Neural cell (in vitro differentiated cells): ENCODE results near the gene NOLC1. TPM values are rescaled to one million over a fixed set of nuclear protein-coding genes. Genes with fewer than 3 reads are reported as not detected.

Source experiments
- H2AFZ ChIP-seq: fragments of 200-600, 300-800 bp; sonication (generic), shearing (Covaris generic); 2 replicates; pipeline ENCODE4 v1.6.0; 2014; ENCODE audit warnings: low read depth, mild to moderate bottlenecking, antibody characterized with exemption, low read length, moderate library complexity
- H3F3A ChIP-seq: fragments of 200-600 bp; shearing (Covaris generic); 2 replicates; pipeline ENCODE4 v1.6.1; 2016; ENCODE audit warnings: mild to moderate bottlenecking, moderate library complexity, mixed read lengths, antibody characterized with exemption, low read length; ENCODE audit not compliant: insufficient read depth, poor library complexity, severe bottlenecking
- H3K27ac ChIP-seq: fragments of 200-600, 300-800 bp; sonication (generic), shearing (Covaris generic); 2 replicates; pipeline ENCODE4 v1.5.1; 2014; ENCODE audit warnings: mild to moderate bottlenecking, low read length, moderate library complexity
- H3K27me3 ChIP-seq: fragments of 300-800, 200-600 bp; sonication (generic), shearing (Covaris generic); 2 replicates; pipeline ENCODE4 v1.6.0; 2014; ENCODE audit warnings: mild to moderate bottlenecking, low read depth, low read length, moderate library complexity; ENCODE audit not compliant: insufficient read depth
- H3K36me3 ChIP-seq: fragments of 300-800, 200-600 bp; sonication (generic), shearing (Covaris generic); 2 replicates; pipeline ENCODE4 v1.5.1; 2014; ENCODE audit warnings: mild to moderate bottlenecking, antibody characterized with exemption, low read length, moderate library complexity; ENCODE audit not compliant: insufficient read depth
- H3K4me2 ChIP-seq: fragments of 300-800, 200-600 bp; sonication (generic), shearing (Covaris generic); 2 replicates; pipeline ENCODE4 v1.6.0; 2014; ENCODE audit warnings: mild to moderate bottlenecking, low read length
- H3K4me3 ChIP-seq: fragments of 300-800, 200-600 bp; sonication (generic), shearing (Covaris generic); 2 replicates; pipeline ENCODE4 v1.5.1; 2014; ENCODE audit warnings: mild to moderate bottlenecking, low read length, moderate library complexity
- H3K79me2 ChIP-seq: fragments of 200-600 bp; shearing (Covaris generic); replicated peaks from 2 replicates; pipeline ENCODE4 v1.6.0; 2014; ENCODE audit warnings: mild to moderate bottlenecking, low read length, moderate library complexity; ENCODE audit not compliant: insufficient read depth
- H3K9ac ChIP-seq: fragments of 300-800, 200-600 bp; sonication (generic), shearing (Covaris generic); 2 replicates; pipeline ENCODE4 v1.6.1; 2016; ENCODE audit warnings: mild to moderate bottlenecking, low read length, mixed read lengths
- H3K9me2 ChIP-seq: fragments of 200-600 bp; shearing (Covaris generic); 2 replicates; pipeline ENCODE4 v1.6.1; 2016; ENCODE audit warnings: mild to moderate bottlenecking, low read length, mixed read lengths; ENCODE audit not compliant: insufficient read depth
- H3K9me3 ChIP-seq: fragments of 200-600, 300-800 bp; sonication (generic), shearing (Covaris generic); 2 replicates; pipeline ENCODE4 v1.6.1; 2016; ENCODE audit warnings: mild to moderate bottlenecking, mixed run types, low read length, moderate library complexity, mixed read lengths
- H4K20me1 ChIP-seq: fragments of 200-600 bp; shearing (Covaris generic); 2 replicates; pipeline ENCODE4 v1.6.1; 2016; ENCODE audit warnings: mild to moderate bottlenecking, mixed run types; ENCODE audit not compliant: insufficient read depth
- CTCF ChIP-seq: fragments of 450-650 bp; IDR thresholded peaks from 2 replicates; pipeline ENCODE4 v1.5.1; 2014; ENCODE audit warnings: antibody characterized with exemption, mild to moderate bottlenecking, moderate library complexity; ENCODE audit not compliant: poor library complexity, severe bottlenecking
- EP300 ChIP-seq: fragments of 450-650 bp; conservative IDR thresholded peaks from 2 replicates; pipeline ENCODE4 v1.6.1; 2014; ENCODE audit warnings: antibody characterized with exemption, mild to moderate bottlenecking, moderate library complexity; ENCODE audit not compliant: poor library complexity, severe bottlenecking
- EZH2 ChIP-seq: fragments of 200-600, 300-800 bp; shearing (Covaris generic), sonication (generic); IDR thresholded peaks from 2 replicates; pipeline ENCODE4 v1.6.1; 2014; ENCODE audit warnings: antibody characterized with exemption, low read length, borderline replicate concordance, mild to moderate bottlenecking; ENCODE audit not compliant: insufficient read depth, poor library complexity, severe bottlenecking
- MXI1 ChIP-seq: fragments of 450-650 bp; conservative IDR thresholded peaks from 2 replicates; pipeline ENCODE4 v1.6.1; 2014; ENCODE audit warnings: antibody characterized with exemption, mild to moderate bottlenecking; ENCODE audit not compliant: poor library complexity, severe bottlenecking
- POLR2AphosphoS5 ChIP-seq: IDR thresholded peaks from 2 replicates; pipeline ENCODE4 v1.6.1; 2012
- RAD21 ChIP-seq: fragments of 450-650 bp; conservative IDR thresholded peaks from 2 replicates; pipeline ENCODE4 v1.6.1; 2014; ENCODE audit warnings: antibody characterized with exemption, mild to moderate bottlenecking, moderate library complexity
- REST ChIP-seq: IDR thresholded peaks from 2 replicates; pipeline ENCODE4 v1.6.1; 2012; ENCODE audit warnings: borderline replicate concordance
- SMC3 ChIP-seq: fragments of 450-650 bp; conservative IDR thresholded peaks from 2 replicates; pipeline ENCODE4 v1.6.1; 2014; ENCODE audit warnings: antibody characterized with exemption, mild to moderate bottlenecking, moderate library complexity; ENCODE audit not compliant: poor library complexity
- TAF1 ChIP-seq: IDR thresholded peaks from 2 replicates; pipeline ENCODE4 v1.6.1; 2012; ENCODE audit warnings: low read depth
- polyA plus RNA-seq: library from polyadenylated mRNA; depleted of rRNA; stranded (reverse); fragments of >200 nt; gene quantifications from 2 replicates; pipeline ENCODE4 v1.2.3, GENCODE V29; 2014

The NOLC1 gene
- polyA plus RNA-seq, 1 donor from 2014 or later: 36.0 TPM

GRCh38 chr10:102123223-102123622, 29.0 kb upstream of the NOLC1 start:
- Histone ChIP-seq H3K27ac (no peak overlapping the region), H4K20me1 (no peaks in the 10 kb centered on the region), H3K4me3 (no peak overlapping the region), H2AFZ (no peak overlapping the region), H3K27me3 (no peaks in the 10 kb centered on the region), H3K4me2 (no peak overlapping the region), H3K36me3 (no peaks in the 10 kb centered on the region), H3K9me3 (no peaks in the 10 kb centered on the region), H3K9ac (no peak overlapping the region), H3F3A (no peaks in the 10 kb centered on the region), H3K79me2 (peaks cover 16% of the 10 kb centered on the region), H3K9me2 (no peaks in the 10 kb centered on the region)
- no peak for TF ChIP-seq EZH2

- no peak overlapping the region for H2AFZ ChIP-seq
- TF ChIP-seq EZH2 (no peak), TAF1 (no peak), POLR2AphosphoS5 (no peak), EP300 (no peak), MXI1 (no peak), RAD21 (no peak), SMC3 (no peak), REST (no peak), CTCF (no peak)
- H3K4me2 ChIP-seq: no peak overlapping the region
These were observed 20.7 kb upstream of the NOLC1 start for GRCh38 chr10:102131286-102132170.

More at GRCh38 chr10:102131286-102132170, 20.7 kb upstream of the NOLC1 start:
- Histone ChIP-seq H3K9me3 (no peaks in the 10 kb centered on the region), H3F3A (no peaks in the 10 kb centered on the region), H3K27ac (no peak overlapping the region), H3K36me3 (no peaks in the 10 kb centered on the region), H3K27me3 (no peaks in the 10 kb centered on the region), H3K9me2 (no peaks in the 10 kb centered on the region), H3K9ac (no peak overlapping the region), H3K4me3 (no peak overlapping the region), H4K20me1 (no peaks in the 10 kb centered on the region), H3K79me2 (peaks cover 27% of the 10 kb centered on the region)
